DOHH2 (cell line): ENCODE data around the gene SSNA1.

ENCODE experiments used
- H3F3A ChIP-seq: fragments of 200-600 bp; sonication (generic), shearing (Covaris generic); 2 replicates; pipeline ENCODE4 v1.6.0; 2016; ENCODE audit warnings: antibody characterized with exemption, mild to moderate bottlenecking; ENCODE audit not compliant: control insufficient read depth, insufficient read depth
- H3K27ac ChIP-seq: fragments of 200-600 bp; sonication (generic); 2 replicates; pipeline ENCODE4 v1.5.1; 2014; ENCODE audit warnings: low read depth, mild to moderate bottlenecking, low read length, moderate library complexity
- H3K27me3 ChIP-seq: fragments of 200-600 bp; sonication (generic); 2 replicates; pipeline ENCODE4 v1.6.1; 2014; ENCODE audit warnings: mild to moderate bottlenecking, low read length, mixed read lengths; ENCODE audit not compliant: control insufficient read depth
- H3K36me3 ChIP-seq: fragments of 200-600 bp; sonication (generic); 2 replicates; pipeline ENCODE4 v1.6.1; 2014; ENCODE audit warnings: mild to moderate bottlenecking, low read length, moderate library complexity, mixed read lengths; ENCODE audit not compliant: control insufficient read depth
- H3K4me1 ChIP-seq: fragments of 200-600 bp; sonication (generic); 2 replicates; pipeline ENCODE4 v1.6.1; 2014; ENCODE audit warnings: mild to moderate bottlenecking, low read length, mixed read lengths; ENCODE audit not compliant: control insufficient read depth
- H3K4me2 ChIP-seq: fragments of 200-600 bp; sonication (generic); 2 replicates; pipeline ENCODE4 v1.6.0; 2014; ENCODE audit warnings: mild to moderate bottlenecking, low read length, moderate library complexity
- H3K4me3 ChIP-seq: fragments of 200-600 bp; sonication (generic); 2 replicates; pipeline ENCODE4 v1.5.1; 2014; ENCODE audit warnings: mild to moderate bottlenecking, low read length, mixed read lengths
- H3K79me2 ChIP-seq: fragments of 200-600 bp; sonication (generic); 2 replicates; pipeline ENCODE4 v1.6.1; 2014; ENCODE audit warnings: mild to moderate bottlenecking, low read length, mixed read lengths; ENCODE audit not compliant: control insufficient read depth
- H3K9me2 ChIP-seq: fragments of 200-600 bp; sonication (generic); replicated peaks from 2 replicates; pipeline ENCODE4 v1.6.1; 2014; ENCODE audit warnings: mild to moderate bottlenecking, low read length, mixed read lengths; ENCODE audit not compliant: control insufficient read depth
- H3K9me3 ChIP-seq: fragments of 200-600 bp; sonication (generic); 2 replicates; pipeline ENCODE4 v1.6.1; 2014; ENCODE audit warnings: antibody characterized with exemption, low read length, mixed read lengths; ENCODE audit not compliant: control insufficient read depth, insufficient read depth
- H4K20me1 ChIP-seq: fragments of 200-600 bp; sonication (generic); 2 replicates; pipeline ENCODE4 v1.6.0; 2014; ENCODE audit warnings: low read depth, mild to moderate bottlenecking, antibody characterized with exemption, low read length, moderate library complexity; ENCODE audit not compliant: control insufficient read depth, insufficient read depth
- CTCF ChIP-seq: fragments of 200-600 bp; sonication (generic); IDR thresholded peaks from one replicate; pipeline ENCODE4 v1.5.1; 2014; ENCODE audit warnings: antibody characterized with exemption, mild to moderate bottlenecking, low read depth, low read length; ENCODE audit not compliant: poor library complexity, severe bottlenecking
- EZH2phosphoT487 ChIP-seq: fragments of 200-600 bp; sonication (generic); IDR thresholded peaks from 2 replicates; pipeline ENCODE4 v1.6.1; 2017; ENCODE audit warnings: borderline replicate concordance, mild to moderate bottlenecking, antibody characterized with exemption, low read length, moderate library complexity, mixed read lengths

The SSNA1 gene

DNA sequence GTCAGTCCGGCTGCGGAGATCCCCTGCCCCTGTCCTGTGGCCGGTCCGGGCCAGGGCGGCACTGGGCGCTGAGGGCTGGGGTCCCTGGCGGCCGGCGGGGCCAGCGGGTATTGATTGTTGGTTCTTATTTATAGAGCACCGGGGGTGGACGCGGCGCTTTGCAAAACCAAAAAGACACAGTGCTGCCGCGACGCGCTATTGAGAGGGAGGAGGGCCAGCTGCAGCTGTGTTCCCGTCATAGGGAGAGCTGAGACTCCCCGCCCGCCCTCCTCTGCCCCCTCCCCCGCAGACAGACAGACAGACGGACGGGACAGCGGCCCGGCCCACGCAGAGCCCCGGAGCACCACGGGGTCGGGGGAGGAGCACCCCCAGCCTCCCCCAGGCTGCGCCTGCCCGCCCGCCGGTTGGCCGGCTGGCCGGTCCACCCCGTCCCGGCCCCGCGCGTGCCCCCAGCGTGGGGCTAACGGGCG is 21.2 kb upstream of the SSNA1 start:
- no peaks in the 10 kb centered on the region for H3K9me2 ChIP-seq
- peaks cover 49% of the 10 kb centered on the region for H3K27me3 ChIP-seq
- no peaks in the 10 kb centered on the region for H3K79me2 ChIP-seq
- peaks cover 11% of the 10 kb centered on the region for H3K4me1 ChIP-seq
- TF ChIP-seq EZH2phosphoT487 (no peak), CTCF (no peak)
- no peaks in the 10 kb centered on the region for H3K36me3 ChIP-seq
- H3K4me3 ChIP-seq, result no peak overlapping the region
- H3K4me2 ChIP-seq, result no peak overlapping the region
- H3K9me3 ChIP-seq, result no peaks in the 10 kb centered on the region
- H3K27ac ChIP-seq, result no peak overlapping the region
- no peaks in the 10 kb centered on the region for H4K20me1 ChIP-seq
- no peaks in the 10 kb centered on the region for H3F3A ChIP-seq

DNA sequence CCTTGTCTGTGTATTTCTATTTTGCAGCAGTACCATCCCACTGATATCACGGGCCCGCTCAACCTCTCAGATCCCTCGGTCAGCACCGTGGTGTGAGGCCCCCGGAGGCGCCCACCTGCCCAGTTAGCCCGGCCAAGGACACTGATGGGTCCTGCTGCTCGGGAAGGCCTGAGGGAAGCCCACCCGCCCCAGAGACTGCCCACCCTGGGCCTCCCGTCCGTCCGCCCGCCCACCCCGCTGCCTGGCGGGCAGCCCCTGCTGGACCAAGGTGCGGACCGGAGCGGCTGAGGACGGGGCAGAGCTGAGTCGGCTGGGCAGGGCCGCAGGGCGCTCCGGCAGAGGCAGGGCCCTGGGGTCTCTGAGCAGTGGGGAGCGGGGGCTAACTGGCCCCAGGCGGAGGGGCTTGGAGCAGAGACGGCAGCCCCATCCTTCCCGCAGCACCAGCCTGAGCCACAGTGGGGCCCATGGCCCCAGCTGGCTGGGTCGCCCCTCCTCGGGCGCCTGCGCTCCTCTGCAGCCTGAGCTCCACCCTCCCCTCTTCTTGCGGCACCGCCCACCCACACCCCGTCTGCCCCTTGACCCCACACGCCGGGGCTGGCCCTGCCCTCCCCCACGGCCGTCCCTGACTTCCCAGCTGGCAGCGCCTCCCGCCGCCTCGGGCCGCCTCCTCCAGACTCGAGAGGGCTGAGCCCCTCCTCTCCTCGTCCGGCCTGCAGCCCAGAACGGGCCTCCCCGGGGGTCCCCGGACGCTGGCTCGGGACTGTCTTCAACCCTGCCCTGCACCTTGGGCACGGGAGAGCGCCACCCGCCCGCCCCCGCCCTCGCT is 20.5 kb upstream of the SSNA1 start:
- peaks cover 45% of the 10 kb centered on the region for H3K27me3 ChIP-seq
- no peaks in the 10 kb centered on the region for H3K79me2 ChIP-seq
- no peak overlapping the region for H3K4me3 ChIP-seq
- H3K36me3 ChIP-seq, result no peaks in the 10 kb centered on the region
- no peak overlapping the region for H3K4me2 ChIP-seq
- H3K9me3 ChIP-seq, result no peaks in the 10 kb centered on the region
- no peaks in the 10 kb centered on the region for H3F3A ChIP-seq
- no peaks in the 10 kb centered on the region for H3K9me2 ChIP-seq
- no peak overlapping the region for H3K27ac ChIP-seq
- peaks cover 11% of the 10 kb centered on the region for H3K4me1 ChIP-seq
- no peak for TF ChIP-seq CTCF
- no peak for TF ChIP-seq EZH2phosphoT487
- no peaks in the 10 kb centered on the region for H4K20me1 ChIP-seq

GRCh38 chr9:137168573-137168903 is 19.9 kb upstream of the SSNA1 start:
- Histone ChIP-seq H3F3A (no peaks in the 10 kb centered on the region), H3K4me1 (peaks cover 17% of the 10 kb centered on the region), H3K4me2 (peak overlapping the region; percentile 19; the same call in 1 of the 2 replicates), H4K20me1 (no peaks in the 10 kb centered on the region), H3K27me3 (peaks cover 45% of the 10 kb centered on the region), H3K9me3 (no peaks in the 10 kb centered on the region), H3K27ac (no peak overlapping the region), H3K4me3 (no peak overlapping the region), H3K79me2 (no peaks in the 10 kb centered on the region), H3K9me2 (no peaks in the 10 kb centered on the region), H3K36me3 (no peaks in the 10 kb centered on the region)
- TF ChIP-seq CTCF (no peak), EZH2phosphoT487 (no peak)
